Stimulated activated CD4-positive, alpha-beta T cell treated with anti-CD3 and anti-CD28 coated beads, Interleukin-1b, Interleukin-23, amount 100 ng/mL, for 48 hours (primary cell): Measurements from ENCODE around the gene GPR6.
A peak's percentile ranks its signal among the peaks of the same experiment; 100 is the strongest.

Experiments
- DNase-seq: peaks from one replicate; pipeline ENCODE4 v3.0.0-alpha.2; 2020

The GPR6 gene, protein sequence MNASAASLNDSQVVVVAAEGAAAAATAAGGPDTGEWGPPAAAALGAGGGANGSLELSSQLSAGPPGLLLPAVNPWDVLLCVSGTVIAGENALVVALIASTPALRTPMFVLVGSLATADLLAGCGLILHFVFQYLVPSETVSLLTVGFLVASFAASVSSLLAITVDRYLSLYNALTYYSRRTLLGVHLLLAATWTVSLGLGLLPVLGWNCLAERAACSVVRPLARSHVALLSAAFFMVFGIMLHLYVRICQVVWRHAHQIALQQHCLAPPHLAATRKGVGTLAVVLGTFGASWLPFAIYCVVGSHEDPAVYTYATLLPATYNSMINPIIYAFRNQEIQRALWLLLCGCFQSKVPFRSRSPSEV

DNA sequence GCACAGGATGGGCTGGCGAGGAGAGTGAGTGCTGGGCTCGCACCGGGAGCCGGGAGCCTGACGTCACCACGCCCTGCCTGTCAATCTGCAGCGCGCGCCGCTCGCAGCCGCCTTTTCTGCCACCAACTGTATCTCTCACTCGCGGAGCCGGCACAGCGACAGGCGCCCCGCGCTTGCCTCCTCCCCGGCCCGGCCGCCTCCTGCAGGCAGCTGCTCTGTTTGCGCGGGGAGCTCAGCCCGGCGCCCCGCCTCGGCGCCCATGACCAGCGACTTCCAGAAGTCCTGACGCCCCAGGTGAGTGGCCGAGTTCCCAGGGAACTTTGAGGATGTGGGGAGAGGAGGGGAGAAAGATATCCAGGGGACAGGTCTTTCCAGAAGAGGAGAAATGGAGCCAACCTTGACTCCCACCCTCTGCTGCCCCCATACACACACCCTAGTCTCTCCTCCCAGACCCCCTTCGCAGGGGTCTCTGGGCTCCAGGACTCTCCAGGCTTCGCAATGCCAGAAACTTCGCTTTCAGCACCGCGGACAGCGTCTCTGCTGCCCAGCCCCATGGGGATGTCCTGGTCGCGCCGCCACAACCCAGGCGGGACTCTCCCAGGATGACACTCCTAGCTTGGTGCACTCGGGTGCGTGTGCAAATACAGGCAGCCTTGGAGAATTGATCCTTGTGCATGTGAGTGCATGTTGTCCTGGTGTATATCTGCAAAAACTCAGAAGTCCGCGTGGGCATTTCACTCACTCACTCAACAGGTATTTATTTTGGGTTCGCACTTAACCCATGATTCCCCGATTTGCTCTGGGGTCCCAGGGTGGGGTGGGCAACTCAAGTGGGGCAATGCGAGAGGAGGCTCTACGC is at the start of gene GPR6:
GPR6 (plus strand) TSS at position 138 of the 859 bp plus-strand sequence. CDS start 802 bp downstream, outside the sequence.
- peak; percentile 34 for DNase-seq

DNA sequence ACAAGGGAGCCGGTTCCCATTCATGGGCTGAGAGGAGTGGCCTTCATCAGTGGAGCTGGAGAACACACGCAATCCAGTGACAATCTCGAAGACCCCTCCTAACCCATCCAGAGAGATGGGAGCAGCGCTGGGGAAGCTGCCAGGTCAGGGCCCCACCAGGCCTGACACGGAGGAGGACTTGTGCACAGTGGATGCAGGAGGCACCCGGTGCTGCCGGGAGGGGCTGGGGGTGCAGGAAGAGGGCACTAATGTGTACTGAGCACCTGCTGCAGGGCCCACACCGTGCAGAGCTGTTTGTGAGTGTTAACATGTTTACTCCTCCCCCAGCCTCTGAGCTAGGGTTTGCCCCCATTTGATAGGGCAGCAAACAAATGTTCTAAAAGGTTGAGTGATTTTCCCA is 43.8 kb upstream of the GPR6 start:
- DNase-seq: no peak

DNA sequence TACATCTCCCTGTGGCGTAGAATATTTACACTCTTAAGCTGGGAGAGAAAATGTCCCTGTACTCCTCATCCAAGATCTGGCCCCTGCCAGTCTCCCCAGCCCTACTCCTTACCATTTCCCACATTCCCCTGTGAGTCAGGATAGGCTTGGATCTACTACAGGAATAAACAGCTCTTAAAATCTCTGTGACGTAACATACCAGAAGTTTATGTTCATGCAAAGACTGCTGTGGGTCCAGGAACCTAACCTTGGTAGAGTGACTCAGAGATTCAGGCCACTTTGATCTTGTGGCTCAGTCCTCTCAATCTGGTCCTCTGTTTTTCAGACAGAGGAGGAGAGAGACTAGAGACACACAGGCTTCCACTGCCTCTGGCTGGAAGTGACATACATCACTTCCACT is 38.5 kb upstream of the GPR6 start:
- no peak for DNase-seq

DNA sequence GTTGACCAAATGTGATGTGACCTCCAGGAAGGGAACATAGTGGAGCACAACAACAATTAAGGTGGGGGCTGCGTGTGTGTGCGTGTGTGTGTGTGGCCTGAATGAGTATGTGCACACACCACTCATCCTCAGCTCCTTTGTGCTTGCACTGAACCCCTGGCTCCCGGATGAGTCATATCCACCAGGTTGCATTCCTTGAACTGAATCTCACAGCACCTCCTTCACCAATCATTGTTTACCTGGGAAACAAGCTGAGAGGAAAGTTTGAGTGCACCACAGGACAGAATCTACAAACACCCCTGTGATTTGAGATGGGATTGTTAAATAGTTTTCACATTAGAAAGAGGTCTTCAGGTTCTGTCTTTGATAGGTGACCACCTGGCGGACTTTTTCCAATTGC is 33.7 kb upstream of the GPR6 start:
- no peak for DNase-seq

DNA sequence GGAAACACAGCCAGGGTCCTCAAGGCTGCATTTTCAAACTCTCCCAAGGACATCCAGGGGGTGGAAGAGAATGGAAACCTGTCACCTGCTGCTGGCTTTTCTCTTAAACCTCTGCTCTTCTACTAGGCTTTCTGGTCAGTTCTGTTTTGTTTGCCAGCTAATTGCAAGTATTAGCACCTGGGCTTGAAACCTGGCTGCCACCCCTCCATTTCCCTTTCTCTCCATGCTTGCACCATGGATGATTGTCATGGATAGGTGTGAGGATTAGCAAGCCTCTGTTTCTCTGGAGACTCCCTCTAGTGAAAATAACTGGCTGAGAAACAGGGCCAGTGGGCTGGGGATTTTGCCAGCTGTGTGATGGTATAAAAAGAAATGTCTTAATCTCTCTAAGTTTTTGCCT is 33.0 kb upstream of the GPR6 start:
- no peak for DNase-seq

DNA sequence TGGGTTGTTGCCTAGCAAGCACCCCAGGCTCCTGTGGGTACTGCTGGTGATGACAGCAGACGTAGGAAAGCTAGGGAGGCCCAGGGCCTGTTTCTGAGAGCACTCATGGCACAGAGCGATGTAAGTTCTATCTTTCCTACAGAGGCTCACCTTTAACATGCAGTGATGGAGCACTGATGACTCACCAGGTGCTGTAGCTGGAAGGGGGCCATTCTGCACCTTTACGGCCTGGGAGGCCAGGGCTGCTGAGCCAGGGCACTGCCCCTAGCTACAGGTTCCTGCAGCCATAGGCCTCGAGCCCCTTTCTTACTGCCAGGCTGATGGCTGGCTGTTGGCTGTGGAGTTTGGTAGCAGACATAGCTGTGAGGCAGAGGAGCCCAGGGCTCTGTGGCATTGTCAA is 31.1 kb upstream of the GPR6 start:
- no peak for DNase-seq

DNA sequence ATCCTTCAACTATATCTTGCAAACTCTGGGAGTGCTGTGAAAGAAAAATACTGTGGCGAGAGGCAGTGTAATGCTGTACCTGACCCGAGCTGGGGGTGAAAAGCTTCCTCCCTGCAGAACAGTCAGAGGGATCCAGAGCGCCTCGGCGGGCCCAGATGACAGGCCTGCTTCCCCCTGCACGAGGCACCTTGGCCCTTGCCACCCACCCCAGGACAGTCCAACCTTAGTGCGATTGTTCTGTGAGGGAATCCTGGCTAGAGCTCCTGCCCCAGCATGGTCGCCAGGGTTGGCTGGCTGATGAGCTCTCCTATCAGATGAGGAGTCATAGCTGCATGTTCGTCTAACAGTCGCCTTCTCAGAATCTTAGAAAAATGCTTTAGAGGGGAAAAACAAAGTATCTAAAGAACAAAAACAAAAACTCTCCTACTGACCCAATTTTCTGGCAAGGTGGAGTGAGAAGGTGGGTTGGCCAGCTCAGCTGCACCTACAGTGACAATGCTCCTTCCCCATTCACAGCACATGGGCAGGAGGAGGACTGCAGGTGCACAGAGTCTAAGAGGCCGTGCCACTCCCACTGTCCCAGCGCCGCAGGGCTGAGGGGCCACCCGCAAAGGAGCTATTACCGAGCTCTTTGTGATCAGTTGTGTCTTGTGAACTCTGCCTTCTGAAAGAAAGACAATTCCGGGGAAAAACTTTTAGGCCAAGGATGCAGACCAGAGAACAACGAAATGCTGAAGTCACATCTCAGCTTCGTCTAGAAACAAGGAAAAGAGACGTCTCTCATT is 28.6 kb upstream of the GPR6 start:
- no peak for DNase-seq

DNA sequence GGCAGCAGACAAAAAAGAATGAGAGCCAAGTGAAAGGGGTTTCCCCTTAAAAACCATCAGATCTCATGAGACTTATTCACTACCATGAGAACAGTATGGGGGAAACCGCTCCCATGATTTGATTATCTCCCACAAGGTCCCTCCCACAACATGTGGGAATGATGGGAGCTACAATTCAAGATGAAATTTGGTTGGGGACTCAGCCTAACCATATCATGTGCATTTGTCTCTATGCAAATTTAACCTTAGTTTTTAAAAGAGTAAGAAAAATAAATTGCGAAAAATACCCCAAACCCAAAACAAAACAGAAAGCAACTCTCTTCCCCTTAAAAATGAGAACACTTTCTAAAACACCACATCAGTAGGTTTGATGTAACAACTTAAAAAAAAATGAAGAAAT is 22.6 kb upstream of the GPR6 start:
- no peak for DNase-seq

DNA sequence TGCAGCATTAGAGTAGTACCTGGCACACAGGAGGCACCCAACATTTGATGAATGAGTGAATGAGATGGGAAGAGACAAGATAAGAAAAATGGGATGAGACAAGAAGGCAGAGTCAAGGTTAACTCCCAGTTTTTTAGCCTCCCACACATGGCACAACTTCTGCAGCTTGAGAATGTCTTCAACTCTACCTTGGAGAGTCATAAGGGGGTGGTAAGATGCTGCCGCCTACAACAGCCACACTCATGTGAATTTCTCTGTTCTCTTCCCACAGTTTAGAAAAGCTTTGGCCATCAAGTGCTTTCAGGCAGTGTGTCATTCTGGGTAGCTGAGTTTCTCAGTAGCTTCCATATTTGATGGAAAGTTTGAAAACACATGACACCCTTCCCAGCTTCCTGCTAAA is 19.5 kb upstream of the GPR6 start:
- DNase-seq: no peak

DNA sequence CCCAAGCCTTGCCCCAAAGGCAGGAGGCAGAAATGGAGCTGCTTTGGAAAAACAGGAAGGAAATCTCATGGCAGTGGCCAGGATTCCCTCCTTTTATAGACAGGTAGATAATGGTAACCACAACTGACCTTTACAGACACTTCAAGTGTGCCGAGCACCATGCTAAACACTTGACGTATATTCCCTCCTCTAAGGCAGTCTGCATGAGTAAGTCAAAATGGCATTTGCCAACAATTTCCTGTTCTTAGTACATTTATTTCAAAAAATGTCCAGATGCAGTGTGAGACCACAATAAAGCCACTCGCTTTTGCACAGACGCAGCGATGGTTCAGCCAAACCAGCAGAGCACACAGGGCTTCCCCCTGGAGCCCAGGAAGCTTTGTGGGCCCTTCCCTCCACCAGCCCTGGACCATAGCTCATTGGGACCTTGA is 16.5 kb upstream of the GPR6 start:
- no peak for DNase-seq

DNA sequence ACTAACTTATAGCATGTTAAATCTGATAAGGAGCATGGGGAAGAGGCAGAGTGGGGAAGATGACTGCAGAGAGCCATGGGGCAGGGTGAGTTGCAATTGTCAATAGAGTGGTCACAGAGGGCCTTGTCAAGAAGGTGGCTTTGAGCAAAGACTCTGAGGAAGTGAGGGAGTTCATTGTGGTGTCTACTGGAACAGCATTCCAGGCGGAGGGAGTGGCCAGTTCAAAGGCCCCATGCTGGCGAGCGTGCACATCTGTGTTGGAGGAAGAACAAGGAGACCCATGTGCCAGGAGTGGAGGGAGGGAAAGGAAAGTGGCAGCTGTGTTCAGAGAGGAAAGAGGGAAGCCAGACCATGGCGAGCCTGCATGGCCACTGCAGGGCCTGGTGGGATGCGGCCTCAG is 15.8 kb upstream of the GPR6 start:
- DNase-seq: no peak

DNA sequence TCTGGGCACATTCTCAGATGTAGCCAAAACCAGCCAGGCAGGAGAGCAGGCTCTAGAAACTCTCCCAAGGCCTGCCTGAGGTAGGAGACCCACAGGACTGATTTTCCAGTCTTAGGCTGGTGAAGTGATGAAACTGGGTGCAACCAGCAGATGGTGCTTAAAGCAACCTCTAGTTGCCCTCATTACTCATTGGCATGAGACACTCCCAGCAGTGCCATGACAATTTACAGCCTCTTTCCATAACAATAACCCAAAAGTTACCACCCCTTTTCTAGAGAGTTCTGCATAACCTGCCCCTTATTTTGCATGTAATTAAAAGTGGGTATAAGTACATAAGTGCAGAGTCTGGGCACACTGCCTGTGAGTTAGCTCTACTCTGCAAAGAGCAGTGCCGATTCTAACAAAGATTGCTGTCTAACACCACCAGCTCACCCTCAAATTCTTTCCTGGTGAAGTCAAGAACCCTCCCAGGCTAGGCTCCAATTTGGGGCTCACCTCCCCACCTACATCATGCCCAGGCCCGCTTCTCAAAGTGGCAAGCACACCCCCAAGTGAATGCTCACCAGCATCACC is 14.4 kb upstream of the GPR6 start:
- DNase-seq: no peak

DNA sequence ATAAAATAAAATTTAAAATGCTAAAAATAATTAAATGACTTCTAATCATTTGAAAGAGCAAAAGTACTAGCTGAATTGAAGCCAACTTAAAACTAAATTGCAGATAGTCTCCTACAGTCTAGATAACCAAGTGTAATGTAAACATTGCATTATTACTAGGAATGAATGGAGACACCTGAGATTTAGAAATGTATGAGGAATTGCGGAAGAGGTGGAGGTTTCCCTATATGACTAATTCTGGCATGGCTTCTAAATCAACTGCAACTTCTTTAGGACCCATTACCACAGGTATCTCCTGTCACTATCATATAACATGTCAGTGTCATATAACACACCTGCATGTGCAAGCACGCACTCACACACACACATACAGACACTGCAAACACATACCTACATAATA is 13.2 kb upstream of the GPR6 start:
- no peak for DNase-seq

DNA sequence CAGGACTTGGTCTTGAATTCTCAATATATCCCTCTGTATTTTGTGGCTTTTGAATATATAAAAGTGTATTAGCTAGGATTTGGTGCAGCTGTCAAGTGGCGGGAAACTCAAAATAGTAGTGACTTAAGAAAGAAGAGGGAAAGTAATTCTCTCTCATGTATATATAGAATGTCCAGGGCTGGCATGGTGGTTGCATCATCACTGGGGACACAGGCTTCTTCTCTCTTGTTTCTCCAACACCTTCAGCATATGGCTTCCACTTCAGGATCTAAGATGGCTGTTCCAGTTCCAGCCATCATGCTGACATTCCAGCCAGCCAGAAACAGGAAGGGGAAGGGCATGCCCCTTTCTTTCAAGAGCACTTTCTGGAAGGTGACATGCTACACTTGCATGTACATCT is 11.8 kb upstream of the GPR6 start:
- DNase-seq: no peak

DNA sequence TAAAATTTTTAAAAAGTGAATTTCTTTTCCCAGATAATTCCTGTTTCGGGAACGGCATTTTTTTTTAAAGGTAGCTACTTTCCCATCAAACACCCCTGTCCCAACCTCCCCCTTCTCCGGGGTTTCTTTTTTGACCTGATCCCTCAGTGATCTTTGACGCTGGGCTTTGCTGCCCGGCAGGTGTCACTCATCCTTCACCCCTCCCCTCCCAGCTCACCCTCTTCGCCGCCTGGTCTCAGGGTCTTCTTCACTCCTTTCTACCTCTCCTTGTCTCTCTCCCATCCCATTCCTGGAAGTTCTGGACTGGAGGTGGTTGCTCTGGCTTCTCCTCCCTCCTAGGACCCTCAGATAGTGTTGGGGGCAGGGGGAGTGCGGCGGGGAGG is 329 bp upstream of the GPR6 start:
- no peak for DNase-seq

DNA sequence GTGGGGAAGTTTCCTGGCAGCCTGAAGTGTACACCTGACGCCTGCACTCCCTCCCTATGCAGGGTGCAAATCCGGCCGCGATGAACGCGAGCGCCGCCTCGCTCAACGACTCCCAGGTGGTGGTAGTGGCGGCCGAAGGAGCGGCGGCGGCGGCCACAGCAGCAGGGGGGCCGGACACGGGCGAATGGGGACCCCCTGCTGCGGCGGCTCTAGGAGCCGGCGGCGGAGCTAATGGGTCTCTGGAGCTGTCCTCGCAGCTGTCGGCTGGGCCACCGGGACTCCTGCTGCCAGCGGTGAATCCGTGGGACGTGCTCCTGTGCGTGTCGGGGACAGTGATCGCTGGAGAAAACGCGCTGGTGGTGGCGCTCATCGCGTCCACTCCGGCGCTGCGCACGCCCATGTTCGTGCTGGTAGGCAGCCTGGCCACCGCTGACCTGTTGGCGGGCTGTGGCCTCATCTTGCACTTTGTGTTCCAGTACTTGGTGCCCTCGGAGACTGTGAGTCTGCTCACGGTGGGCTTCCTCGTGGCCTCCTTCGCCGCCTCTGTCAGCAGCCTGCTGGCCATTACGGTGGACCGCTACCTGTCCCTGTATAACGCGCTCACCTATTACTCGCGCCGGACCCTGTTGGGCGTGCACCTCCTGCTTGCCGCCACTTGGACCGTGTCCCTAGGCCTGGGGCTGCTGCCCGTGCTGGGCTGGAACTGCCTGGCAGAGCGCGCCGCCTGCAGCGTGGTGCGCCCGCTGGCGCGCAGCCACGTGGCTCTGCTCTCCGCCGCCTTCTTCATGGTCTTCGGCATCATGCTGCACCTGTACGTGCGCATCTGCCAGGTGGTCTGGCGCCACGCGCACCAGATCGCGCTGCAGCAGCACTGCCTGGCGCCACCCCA is 1.2 kb downstream of the GPR6 start:
- DNase-seq: no peak

DNA sequence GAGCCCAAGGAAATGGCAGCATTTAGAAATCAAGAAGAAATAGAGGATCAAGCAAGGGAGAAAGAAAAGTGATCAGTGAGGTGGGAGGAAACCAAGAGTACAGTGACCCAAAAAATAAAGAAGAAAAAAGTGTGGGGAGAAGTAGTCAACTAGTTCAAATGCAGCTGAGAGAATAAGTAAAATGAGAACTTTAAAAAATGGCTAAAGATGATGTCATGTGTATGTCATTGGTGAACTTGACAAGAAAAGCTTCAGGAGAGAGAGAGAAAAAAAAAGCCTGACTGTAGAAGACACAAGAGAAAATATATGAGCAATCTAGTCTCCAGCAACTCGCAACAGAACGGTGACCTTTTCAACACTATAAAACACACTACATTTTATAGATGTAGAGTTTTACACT is 6.3 kb downstream of the GPR6 start:
- no peak for DNase-seq

DNA sequence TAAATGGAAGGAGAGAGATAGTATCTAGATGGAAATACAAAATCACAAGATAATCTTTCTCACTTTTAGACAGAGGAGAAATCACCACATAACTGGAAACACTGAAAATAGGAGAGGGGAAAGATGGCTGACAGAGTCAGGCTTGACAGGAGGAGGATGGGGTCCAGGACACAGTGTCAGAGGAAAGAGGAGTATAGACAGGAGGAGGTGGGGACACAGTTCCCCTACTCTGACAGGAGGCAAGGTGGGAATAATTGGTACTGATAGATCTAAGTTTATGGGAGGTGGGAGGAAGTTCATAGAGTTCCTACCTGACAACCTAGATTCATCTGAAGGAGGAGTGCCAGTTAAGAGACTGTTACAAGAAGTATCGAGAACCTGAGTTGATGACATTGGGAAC is 9.1 kb downstream of the GPR6 start:
- DNase-seq: no peak

DNA sequence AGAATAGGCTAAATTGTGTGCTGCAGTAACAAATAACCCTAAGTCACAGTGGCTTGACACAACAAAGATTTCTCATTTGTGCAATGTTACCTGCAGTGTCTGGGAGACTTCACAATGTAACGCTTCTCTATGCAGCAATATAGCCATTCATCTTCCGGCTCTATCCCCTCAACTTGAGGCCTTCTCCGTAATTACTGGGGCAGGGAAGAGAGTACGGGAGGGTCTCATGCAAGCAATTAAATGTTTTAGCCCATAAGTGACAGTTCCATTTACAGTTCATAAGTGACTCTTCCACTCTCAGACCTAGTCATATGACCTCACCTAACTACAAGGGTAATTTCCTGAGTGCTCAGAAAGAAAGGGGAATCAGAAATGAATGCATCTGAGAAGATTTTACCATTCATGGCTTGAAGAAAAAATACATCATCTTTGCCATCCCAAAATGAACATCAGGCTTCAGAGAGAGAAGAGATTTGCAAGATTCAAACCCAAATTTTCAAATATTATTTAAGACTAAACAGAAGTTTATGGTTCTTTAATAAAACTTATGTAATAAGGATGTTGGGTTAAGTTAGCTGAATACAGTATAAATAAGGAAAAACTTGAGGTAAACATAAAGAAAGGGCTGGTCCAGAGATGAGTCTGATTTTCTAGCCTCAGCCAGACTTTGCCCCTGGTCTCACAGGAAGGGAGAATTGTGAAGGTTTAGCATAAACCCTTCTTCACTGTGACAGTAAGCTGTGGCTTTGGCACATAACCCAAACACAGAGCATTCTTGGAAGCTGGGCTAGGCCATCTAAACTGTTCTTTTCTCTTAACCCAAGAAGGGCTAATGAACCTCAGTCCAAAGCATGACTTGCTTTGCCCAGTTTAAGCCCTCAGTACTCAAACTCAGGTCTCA is 13.3 kb downstream of the GPR6 start:
- no peak for DNase-seq

DNA sequence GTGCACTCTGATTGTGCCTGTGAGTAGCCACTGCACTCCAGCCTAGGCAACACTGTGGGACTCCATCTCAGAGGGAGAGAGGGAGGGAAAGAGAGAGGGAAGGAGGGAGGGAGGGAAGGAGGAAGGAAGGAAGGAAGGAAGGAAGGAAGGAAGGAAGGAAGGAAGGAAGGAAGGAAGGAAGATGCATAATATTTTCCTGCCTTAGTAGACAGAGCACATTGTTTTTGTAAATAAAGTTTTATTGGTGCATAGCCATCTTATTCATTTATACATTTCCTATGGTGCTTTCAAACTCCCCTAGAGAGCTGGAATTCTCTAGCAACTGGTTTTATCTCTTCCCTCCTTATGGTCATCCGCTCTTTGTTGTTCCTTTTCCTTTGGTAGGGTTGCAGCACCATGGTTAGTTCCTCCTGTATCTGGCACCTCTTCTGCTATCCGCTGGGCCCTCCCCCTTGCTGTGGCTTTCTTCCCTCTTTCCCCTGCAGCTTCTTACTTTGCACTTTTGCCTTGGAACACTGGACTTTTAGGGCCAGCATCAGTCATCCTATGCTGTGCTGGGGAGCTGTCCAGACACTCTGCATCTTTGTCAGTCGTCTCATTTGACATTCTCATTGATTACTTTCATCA is 20.2 kb downstream of the GPR6 start:
- DNase-seq: no peak

DNA sequence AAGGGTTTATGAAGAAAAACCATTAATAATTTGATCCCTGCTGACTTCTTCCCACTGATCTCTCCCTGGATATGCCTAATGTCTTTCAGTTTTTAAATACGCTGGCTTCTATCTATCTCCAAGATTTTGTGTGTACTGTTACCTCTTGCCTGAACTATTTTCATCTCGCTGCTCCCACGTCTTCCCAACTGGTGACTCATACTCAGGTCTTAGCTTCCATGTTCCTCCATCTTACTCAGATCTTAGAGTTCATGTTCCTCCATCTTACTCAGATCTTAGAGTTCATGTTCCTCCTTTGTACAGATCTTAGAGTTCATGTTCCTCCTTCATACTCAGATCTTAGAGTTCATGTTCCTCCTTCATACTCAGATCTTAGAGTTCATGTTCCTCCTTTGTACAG is 21.6 kb downstream of the GPR6 start:
- no peak for DNase-seq
